Measurements from ENCODE around the gene MTG2. TPM values are rescaled to one million over a fixed set of nuclear protein-coding genes. Genes with fewer than 3 reads are reported as not detected.

The MTG2 gene
- total and polyA plus RNA-seq, 2 of the 8 experiments (the other 6 are each of a cell fraction or from before 2014, with no cell fraction given), result 14.4 to 22.8 TPM

DNA sequence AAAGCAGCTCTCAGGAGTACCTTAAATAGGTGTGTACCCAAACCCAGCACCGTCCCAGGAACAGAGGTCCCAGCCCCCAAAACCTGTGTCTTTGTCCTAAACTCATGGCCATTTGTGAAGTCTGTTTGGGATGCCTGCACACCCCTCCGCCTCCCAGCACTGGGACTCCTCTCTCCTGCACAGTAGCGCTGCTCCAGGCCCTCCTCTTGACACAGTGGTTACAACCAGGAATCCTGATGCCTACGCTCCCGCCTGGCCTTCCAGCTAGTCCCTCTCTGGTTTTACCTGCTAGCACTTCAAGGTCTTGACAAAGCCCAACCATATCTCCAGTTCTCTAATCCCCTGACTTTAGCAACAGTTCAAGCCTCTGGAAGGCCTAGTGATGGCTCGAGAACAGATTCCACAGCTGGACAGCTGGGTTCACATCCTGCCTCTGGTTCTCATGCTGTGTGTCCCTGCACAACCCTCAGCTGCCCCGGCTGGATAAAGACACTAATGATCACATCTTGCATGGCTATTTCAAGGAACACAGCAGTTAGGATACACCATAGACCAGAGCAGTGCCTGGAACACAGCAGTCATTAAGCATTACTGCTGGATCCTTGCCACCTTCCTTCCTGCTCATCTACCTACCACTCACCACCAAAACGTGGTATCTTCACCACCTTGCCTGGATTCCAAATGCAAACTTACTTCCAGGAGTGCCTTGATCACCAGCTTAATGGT, 45.2 kb upstream of the MTG2 start:
- H2BK12ac ChIP-seq (ENCODE audit: low read depth, low read length), result 0 out of 2 replicates have a peak overlapping the region, but pooled peaks have one; percentile 19
- H4K5ac ChIP-seq (ENCODE audit: insufficient read length, low read depth, low read length), result no peak overlapping the region
- ChIA-PET POLR2A (ENCODE audit: partially characterized antibody) (interaction anchor here (0.6 to 5.6 kb wide), 9 partner anchors 11 to 1565 kb away, joined by 3 to 62 read pairs (median 5); partner anchors contain the start of gene TAF4), CTCF (ENCODE audit: partially characterized antibody) (interaction anchor here (0.6 to 5.3 kb wide), 10 partner anchors 8 to 138 kb away, joined by 3 to 57 read pairs (median 3); no protein-coding TSS in a partner anchor)
- H3K23ac ChIP-seq (ENCODE audit: insufficient read length), result no peak overlapping the region
- no peak overlapping the region for H2AFZ ChIP-seq (ENCODE audit: low read length)
- 0 out of 2 replicates have a peak overlapping the region, but pooled peaks have one; percentile 33 for H3K27ac ChIP-seq (ENCODE audit: low read depth, low read length)
- FAIRE-seq (no peak), DNase-seq (ENCODE audit: low read depth in 1 of 2, low spot score in 2 of 2) (no peak)
- H2AK5ac ChIP-seq (ENCODE audit: low read depth, low read length), result no peak overlapping the region
- peaks cover 0 to 8% (median 2%) of the 10 kb centered on the region in 4 experiments; a peak in 3 of 7 replicates for H3K4me1 ChIP-seq (replicated peaks in 1 of 4; ENCODE audit: control insufficient read depth in 3 of 4, insufficient read depth in 4 of 4, low read length in 3 of 4)
- no peak overlapping the region for H2BK120ac ChIP-seq (replicated peaks; ENCODE audit: low read depth, low read length)
- H2BK20ac ChIP-seq (ENCODE audit: low read length), result no peak overlapping the region
- no peak overlapping the region for H3K56ac ChIP-seq (replicated peaks; ENCODE audit: insufficient read length, low read depth, low read length)
- H3K79me2 ChIP-seq (ENCODE audit: control insufficient read depth in 1 of 2, insufficient read depth in 2 of 2, low read length in 2 of 2), result peaks cover 20 to 41% of the 10 kb centered on the region in 2 experiments
- H3K9ac ChIP-seq (replicated peaks in 1 of 4; ENCODE audit: extremely low read depth in 1 of 4, low read depth in 3 of 4, low read length in 3 of 4), result no peak overlapping the region
- no peak overlapping the region for H4K91ac ChIP-seq (replicated peaks; ENCODE audit: insufficient read length, low read length)
- no peak overlapping the region for H3K4me3 ChIP-seq (ENCODE audit: extremely low read depth in 1 of 4, insufficient read depth in 2 of 4, low read depth in 3 of 4, low read length in 4 of 4)
- no peak overlapping the region for H3K14ac ChIP-seq (ENCODE audit: insufficient read length)
- H3K79me1 ChIP-seq (ENCODE audit: low read depth, low read length), result peaks cover 4% of the 10 kb centered on the region
- H3K4me2 ChIP-seq (ENCODE audit: insufficient read depth in 1 of 2, low read depth in 2 of 2, low read length in 2 of 2), result no peak overlapping the region
- H3K18ac ChIP-seq (ENCODE audit: extremely low read depth, low read length), result no peak overlapping the region
- 84% methylated on average over 8 of the region's 8 CpGs; no CpG with 5 or more reads in 1 of the 2 experiments for WGBS, 2 experiments (ENCODE audit: extremely low coverage in 1 of 2, insufficient coverage in 1 of 2, insufficient read length in 1 of 2, insufficient replicate concordance in 2 of 2, low coverage in 1 of 2, low lambda C conversion rate in 2 of 2, missing lambda C conversion rate in 1 of 2)
- no peak overlapping the region for H3K4ac ChIP-seq (replicated peaks; ENCODE audit: insufficient read length, low read depth, low read length)
- H4K8ac ChIP-seq (ENCODE audit: extremely low read depth, insufficient read depth, low read length), result no peak overlapping the region
- H4K20me1 ChIP-seq (replicated peaks in 1 of 2; ENCODE audit: control insufficient read depth in 1 of 2, insufficient read depth in 2 of 2, low read length in 2 of 2), result peaks cover 26 to 61% of the 10 kb centered on the region in 2 experiments
- H3K27me3 ChIP-seq (replicated peaks in 1 of 4; ENCODE audit: control insufficient read depth in 3 of 4, extremely low read depth in 1 of 4, insufficient read depth in 3 of 4, low read length in 3 of 4), result no peaks in the 10 kb centered on the region
- H3K23me2 ChIP-seq (ENCODE audit: low read depth, low read length), result no peaks in the 10 kb centered on the region; the same call in 1 of the 2 replicates
- TF ChIP-seq, protein P1, sequence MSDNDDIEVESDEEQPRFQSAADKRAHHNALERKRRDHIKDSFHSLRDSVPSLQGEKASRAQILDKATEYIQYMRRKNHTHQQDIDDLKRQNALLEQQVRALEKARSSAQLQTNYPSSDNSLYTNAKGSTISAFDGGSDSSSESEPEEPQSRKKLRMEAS (IDR thresholded peaks at IDR 0.05), result no peak
- TF ChIP-seq POLR2A (IDR thresholded peaks at IDR 0.05; ENCODE audit: control extremely low read depth in 1 of 2, low read depth in 2 of 2, low read length in 2 of 2), result peak in 1 of 2 experiments; percentile 21; a peak in 1 of 3 replicates
- no peak overlapping the region for H2BK5ac ChIP-seq (ENCODE audit: low read depth, low read length)
- no peak overlapping the region for H2BK15ac ChIP-seq (ENCODE audit: low read length)
- H3K36me3 ChIP-seq (ENCODE audit: control insufficient read depth in 2 of 4, insufficient read depth in 4 of 4, low read length in 3 of 4), result peaks cover 43 to 78% (median 63%) of the 10 kb centered on the region in 4 experiments
- no peaks in the 10 kb centered on the region for H3K9me3 ChIP-seq (ENCODE audit: insufficient read depth in 2 of 2, low read depth in 1 of 2, low read length in 1 of 2)
